ENCODE data around the gene GRID1. TPM values are rescaled to one million over a fixed set of nuclear protein-coding genes. Genes with fewer than 3 reads are reported as not detected.
A peak's percentile ranks its signal among the peaks of the same experiment; 100 is the strongest.
"Not testable (repeated sequence)": the region's sequence is repeated elsewhere in the genome, so short reads cannot be mapped to it uniquely, and the experiment has no call there.

Gene GRID1
- polyA plus RNA-seq, 1 donor from 2014 or later: not detected

DNA sequence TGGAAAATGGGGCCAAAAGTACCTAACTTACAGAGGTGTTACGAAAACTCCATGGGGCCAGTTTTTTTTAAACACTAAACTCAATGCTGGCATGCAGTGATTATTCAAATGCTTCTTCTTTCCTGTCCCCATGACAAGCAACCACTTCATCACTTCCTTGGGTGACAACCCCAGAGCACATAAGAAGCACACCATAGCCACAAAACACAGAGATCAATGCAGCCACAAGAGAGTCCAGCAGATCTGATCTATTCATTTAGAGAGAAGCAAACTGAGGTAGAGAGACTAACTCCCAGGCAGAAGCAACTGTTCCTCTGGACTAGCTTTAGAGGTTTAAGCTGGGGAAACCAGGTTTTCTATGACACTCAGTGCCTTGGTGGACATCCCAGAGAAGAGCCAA lies 180.0 kb downstream of the GRID1 start:
- peaks cover 18% of the 10 kb centered on the region for H3K27me3 Mint-ChIP-seq
- H3K4me3 Mint-ChIP-seq: no peak overlapping the region
- peaks cover 0 to 2% (median 0%) of the 10 kb centered on the region in 3 donors for H3K9me3 Mint-ChIP-seq
- no peak overlapping the region for H3K27ac Mint-ChIP-seq
- H3K36me3 Mint-ChIP-seq: no peaks in the 10 kb centered on the region
- no peaks in the 10 kb centered on the region for H3K4me1 Mint-ChIP-seq

DNA sequence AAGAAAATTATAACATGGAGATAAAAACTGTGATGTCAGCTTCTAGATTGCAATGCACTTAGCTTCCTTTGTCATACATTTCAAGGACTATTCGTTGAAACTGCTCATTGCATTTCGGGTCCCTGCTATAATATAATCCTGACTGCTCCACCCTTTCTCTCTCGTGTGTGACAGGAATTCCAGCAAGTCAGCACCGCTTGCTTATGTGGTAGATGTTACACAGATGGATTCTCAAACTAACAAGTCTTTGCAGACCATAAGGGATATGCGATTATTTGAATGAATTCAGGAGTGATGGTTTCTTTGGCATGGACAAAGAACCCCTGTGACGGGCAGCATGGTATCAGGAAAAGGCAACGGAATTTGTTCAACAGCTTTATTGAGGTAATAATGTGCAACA lies 184.0 kb downstream of the GRID1 start:
- Mint-ChIP-seq H3K4me1 (no peaks in the 10 kb centered on the region), H3K9me3 (peaks cover 0 to 2% (median 0%) of the 10 kb centered on the region in 3 donors), H3K27me3 (peaks cover 7% of the 10 kb centered on the region), H3K27ac (no peak overlapping the region), H3K36me3 (no peaks in the 10 kb centered on the region), H3K4me3 (no peak overlapping the region)

DNA sequence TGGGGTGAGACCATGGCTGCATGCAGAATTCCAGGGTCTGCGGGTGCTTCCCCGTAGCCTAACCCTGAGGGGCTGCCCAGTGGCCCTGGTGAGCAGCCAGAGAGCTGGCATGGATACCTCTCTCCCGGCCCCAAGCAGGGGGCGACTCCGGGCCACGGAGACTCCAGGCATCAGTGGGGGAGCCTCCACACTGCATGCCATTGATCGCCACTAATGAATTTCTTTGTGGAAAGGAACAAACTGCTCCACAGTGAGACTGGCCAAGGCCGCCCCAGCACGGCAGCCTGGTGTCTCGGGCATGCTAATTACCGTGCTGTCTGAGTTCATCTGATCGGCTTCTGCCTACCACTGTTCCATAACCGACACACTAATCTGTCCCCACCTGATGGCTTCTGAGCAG lies 184.4 kb downstream of the GRID1 start:
- Mint-ChIP-seq H3K27ac (no peak overlapping the region), H3K36me3 (no peaks in the 10 kb centered on the region), H3K9me3 (peaks cover 0 to 2% (median 0%) of the 10 kb centered on the region in 3 donors), H3K4me3 (no peak overlapping the region), H3K27me3 (peaks cover 3% of the 10 kb centered on the region), H3K4me1 (no peaks in the 10 kb centered on the region)

DNA sequence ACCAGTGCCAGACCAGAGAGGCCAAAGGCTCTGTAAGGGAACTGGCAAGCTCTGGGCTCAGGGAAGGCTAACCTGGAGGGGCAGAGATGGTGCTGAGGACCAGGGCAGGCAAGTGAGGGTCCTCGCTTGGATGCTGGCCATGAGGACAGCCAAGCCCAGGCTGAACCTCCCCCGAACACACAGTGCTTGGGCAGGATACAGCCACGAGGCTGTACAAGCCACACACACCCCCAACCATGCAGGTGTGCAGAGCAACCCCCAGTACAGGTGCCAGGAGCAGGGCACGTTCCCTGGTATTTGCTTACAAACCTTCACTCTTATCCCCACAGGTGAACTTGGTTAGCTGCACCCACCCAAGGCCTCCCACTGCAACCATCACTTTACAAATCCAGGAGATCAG lies 185.7 kb downstream of the GRID1 start:
- Mint-ChIP-seq H3K27me3 (peaks cover 1% of the 10 kb centered on the region), H3K4me3 (no peak overlapping the region), H3K4me1 (no peaks in the 10 kb centered on the region), H3K9me3 (no peaks in the 10 kb centered on the region), H3K27ac (no peak overlapping the region), H3K36me3 (no peaks in the 10 kb centered on the region)

DNA sequence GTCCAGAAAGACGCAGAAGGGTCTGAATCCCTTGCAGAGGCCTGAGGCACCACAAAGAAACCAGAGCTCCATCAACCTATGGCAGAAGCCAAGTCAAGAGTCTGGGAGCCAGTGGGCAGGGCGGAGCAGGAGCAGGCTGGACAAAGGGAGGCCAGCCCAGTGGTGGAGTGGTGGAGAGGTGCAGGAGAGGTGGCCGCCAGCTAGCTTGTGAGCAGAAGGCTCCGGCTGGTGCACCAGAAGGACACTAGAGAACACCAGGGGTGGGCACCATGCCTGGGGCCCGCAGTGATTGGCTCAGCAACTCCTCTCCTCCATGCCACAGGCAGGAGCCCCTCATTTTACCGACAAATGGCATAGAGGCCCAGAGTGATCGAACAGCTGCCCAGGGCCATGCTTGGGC lies 186.6 kb downstream of the GRID1 start:
- Mint-ChIP-seq H3K4me1 (no peaks in the 10 kb centered on the region), H3K36me3 (no peaks in the 10 kb centered on the region), H3K9me3 (no peaks in the 10 kb centered on the region), H3K4me3 (no peak overlapping the region), H3K27ac (no peak overlapping the region), H3K27me3 (peaks cover 1% of the 10 kb centered on the region)

DNA sequence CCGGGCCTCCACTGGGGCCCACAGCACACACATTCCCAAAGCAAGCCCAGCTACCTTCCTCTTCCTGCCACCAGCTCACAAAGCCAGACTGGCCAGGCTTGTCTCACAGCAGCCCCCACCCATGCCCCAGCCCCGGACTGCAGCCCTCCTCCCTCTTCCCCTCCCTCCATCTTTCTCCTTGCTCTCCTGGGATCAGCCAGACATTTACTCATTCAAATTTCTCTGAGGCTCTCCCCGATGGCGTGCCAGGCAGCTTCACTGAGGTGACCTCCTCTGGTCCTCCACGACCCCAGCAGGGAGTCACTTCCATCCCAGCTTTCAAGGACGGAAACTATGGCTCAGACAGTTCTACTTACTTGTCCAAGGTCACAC lies 187.5 kb downstream of the GRID1 start:
- Mint-ChIP-seq H3K4me1 (no peaks in the 10 kb centered on the region), H3K27me3 (peaks cover 1% of the 10 kb centered on the region), H3K27ac (no peak overlapping the region), H3K36me3 (no peaks in the 10 kb centered on the region), H3K4me3 (no peak overlapping the region), H3K9me3 (no peaks in the 10 kb centered on the region)

DNA sequence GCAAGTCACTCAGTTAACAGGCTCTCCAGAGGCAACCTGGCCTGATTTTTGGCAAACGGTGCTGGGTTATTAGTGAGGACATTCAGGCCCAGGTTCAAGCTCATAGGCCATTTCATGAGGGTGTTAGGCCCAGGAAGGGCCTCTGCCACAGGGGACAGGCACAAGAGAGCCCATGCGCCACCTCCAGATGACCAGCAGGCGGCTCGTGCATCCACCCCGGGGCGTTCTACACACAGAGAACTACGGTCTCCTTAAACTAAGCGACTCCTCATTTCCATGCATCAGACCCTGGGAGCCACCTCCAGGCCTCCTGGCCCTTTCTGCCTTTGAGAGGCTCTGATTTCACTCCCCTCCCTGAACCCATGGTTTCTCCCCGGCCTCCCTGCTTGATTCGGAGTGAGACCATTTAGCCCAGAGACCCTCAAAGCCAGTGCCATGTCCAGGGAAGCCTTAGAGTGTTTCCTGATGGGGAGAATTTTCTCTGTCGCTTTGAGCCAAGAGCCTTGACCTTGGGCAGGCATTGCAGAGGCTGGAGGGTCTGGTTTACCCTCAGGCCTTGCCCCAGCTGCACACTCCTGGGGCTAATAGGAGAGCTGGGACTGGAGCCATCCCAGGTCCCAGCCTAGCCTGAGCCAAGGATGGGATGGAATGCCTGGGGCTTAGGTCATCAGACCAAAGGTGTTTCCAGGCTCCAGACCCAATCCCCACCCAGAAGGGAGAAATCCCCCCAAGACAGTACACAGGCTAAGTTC lies 188.0 kb downstream of the GRID1 start:
- H3K4me3 Mint-ChIP-seq: peak overlapping the region in 1 of 4 donors; percentile 17
- H3K36me3 Mint-ChIP-seq: no peaks in the 10 kb centered on the region

DNA sequence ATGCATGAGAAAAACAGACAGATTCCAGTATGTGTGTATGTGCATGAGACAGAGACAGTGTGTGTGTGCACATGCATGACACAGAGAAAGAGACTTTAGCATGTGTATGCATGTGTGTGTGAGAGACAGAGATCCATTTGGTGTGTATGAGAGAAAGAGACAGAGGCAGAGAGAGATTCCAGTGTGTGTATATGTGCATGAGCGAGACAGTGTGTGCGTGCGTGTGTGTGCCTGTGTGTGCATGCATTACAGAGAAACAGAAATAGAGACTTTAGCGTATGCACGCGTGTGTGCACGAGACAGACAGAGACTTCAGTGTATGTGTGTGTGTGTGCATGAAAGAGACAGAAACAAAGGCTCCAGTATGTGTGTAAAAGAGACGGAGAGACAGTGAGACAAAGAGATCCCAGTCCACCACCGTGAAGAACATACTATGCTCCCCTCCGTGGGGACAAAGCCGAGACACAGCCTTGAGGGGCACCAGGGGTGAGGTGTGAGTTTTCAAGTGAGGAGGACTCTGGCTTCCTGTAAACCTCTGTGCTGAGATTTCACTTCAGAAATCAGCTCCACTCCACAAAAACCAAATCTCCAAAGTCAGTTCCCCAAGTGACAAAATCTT lies 188.9 kb downstream of the GRID1 start:
- Mint-ChIP-seq H3K9me3 (no peaks in the 10 kb centered on the region), H3K27ac (no peak overlapping the region), H3K4me3 (no peak overlapping the region), H3K27me3 (peaks cover 1% of the 10 kb centered on the region), H3K4me1 (no peaks in the 10 kb centered on the region), H3K36me3 (no peaks in the 10 kb centered on the region)

More for the DNA sequence above, 188.0 kb downstream of the GRID1 start:
- H3K27ac Mint-ChIP-seq: no peak overlapping the region
- no peaks in the 10 kb centered on the region for H3K9me3 Mint-ChIP-seq
- peaks cover 1% of the 10 kb centered on the region for H3K27me3 Mint-ChIP-seq
- H3K4me1 Mint-ChIP-seq: no peaks in the 10 kb centered on the region

DNA sequence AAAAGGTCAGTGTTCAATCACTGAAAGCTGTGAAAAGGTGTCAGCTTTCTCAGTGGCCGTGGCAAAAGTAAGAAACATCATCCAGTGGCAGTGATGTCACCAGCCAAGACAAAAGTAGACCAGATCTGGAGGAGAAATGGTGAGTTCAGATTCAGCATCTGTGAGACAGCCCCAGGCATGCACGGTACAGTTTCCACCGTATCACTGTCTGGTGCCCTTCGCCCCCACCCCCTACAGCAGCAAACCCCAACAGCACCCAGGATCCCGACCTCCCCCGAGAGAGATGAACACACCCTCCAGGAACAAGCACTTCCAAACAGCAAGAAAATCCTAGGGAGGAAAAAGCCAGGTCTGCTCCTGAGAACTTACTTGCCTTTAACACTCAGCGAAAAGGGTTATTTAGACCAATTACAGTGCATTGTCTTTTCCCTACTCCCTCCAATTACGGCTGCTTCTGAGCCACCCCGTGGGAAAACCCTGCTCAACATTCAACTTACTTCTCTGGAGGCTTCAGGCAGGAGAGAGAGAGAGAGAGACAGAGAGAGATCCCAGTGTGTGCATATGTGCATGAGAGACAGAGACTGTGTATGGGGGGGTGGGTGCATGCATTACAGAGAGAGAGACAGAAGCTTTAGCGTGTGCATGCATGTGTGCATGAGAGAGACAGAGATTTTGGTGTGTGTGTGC lies 189.6 kb downstream of the GRID1 start:
- no peaks in the 10 kb centered on the region for H3K36me3 Mint-ChIP-seq
- H3K9me3 Mint-ChIP-seq: no peaks in the 10 kb centered on the region
- no peak overlapping the region for H3K4me3 Mint-ChIP-seq
- H3K4me1 Mint-ChIP-seq: no peaks in the 10 kb centered on the region
- peaks cover 1% of the 10 kb centered on the region for H3K27me3 Mint-ChIP-seq
- no peak overlapping the region for H3K27ac Mint-ChIP-seq

DNA sequence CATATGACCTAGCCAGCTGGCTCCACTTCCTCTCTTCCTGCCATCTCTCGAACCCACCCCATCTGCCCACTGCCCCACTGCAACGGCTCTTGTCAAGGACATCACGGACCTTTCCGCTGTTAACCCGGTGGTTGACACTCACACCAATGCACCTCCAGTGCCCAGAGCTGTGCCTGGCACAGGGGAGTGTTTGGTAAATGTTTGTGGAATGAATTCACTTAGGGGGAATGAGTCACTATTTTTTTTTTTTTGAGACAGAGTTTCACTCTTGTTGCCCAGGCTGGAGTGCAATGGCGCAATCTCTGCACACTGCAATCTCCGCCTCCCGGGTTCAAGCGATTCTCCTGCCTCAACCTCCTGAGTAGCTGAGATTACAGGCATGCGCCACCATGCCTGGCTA lies 191.1 kb downstream of the GRID1 start:
- not testable (repeated sequence) for H3K36me3 Mint-ChIP-seq, H3K4me1 Mint-ChIP-seq, H3K4me3 Mint-ChIP-seq, H3K27me3 Mint-ChIP-seq, H3K9me3 Mint-ChIP-seq, H3K27ac Mint-ChIP-seq

DNA sequence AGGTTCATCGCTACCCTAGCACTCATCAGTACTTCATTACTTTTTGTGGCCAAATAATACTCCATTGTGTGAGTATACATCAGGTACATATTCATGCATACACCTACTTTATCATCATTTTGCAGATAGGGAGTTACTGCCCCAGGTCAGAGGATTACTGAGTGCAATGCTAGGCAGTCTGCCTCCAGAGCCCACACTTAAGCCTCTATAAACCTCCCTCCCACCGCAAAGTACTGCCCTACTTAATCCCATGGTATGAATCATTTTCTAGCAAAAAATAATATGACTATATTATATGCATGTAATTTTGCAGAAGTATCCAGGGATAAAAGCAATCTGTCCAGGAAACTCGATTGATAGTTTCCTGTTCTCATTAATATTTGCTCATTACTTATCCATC lies 194.3 kb downstream of the GRID1 start:
- H3K27me3 Mint-ChIP-seq: no peaks in the 10 kb centered on the region

DNA sequence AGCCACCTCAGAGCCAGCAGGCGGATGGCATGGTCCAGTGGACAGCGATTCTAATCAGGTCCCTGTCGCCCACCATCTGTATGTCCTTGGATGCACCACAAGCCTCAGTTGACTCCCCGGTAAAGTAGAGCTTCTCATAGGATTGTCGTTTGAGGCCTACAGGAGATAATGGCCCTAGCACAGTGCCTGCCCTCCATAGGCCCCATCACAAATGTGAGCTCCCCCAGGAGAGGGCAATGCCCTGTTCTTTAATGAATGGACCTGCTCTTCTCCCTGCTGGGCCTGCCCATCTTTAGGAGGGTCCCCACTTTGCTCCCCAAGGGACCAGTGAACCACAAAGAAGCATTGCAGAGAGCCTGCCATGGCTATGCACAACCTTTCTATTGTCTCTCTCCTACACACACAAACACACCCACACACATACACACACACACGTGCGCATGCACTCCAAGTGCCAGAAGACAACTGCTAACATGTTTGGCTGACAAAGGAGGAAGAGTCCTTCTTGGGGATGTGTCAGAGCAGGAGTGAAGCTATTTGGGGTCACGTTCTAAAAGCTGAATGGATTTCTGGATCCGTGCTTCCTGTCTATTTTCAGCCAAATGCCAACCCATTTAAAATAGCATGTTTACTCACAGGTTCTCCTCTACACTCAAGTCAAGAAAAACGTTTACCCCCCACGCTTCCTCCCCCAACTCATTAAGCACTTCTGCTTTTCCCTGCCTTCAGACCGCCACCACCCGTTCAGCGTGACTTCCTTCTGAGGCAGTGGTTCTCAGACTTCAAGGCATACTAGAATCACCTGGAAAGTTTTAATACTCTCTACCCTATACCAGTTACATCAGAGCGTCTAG lies 196.1 kb downstream of the GRID1 start:
- no peaks in the 10 kb centered on the region for H3K9me3 Mint-ChIP-seq
- peaks cover 7 to 9% (median 8%) of the 10 kb centered on the region in 3 donors for H3K4me1 Mint-ChIP-seq
- H3K4me3 Mint-ChIP-seq: no peak overlapping the region
- H3K27me3 Mint-ChIP-seq: no peaks in the 10 kb centered on the region
- H3K27ac Mint-ChIP-seq: no peak overlapping the region
- no peaks in the 10 kb centered on the region for H3K36me3 Mint-ChIP-seq

More for the DNA sequence above, 194.3 kb downstream of the GRID1 start:
- H3K27ac Mint-ChIP-seq: no peak overlapping the region
- no peak overlapping the region for H3K4me3 Mint-ChIP-seq
- no peaks in the 10 kb centered on the region for H3K36me3 Mint-ChIP-seq
- peaks cover 7 to 9% (median 8%) of the 10 kb centered on the region in 3 donors for H3K4me1 Mint-ChIP-seq
- H3K9me3 Mint-ChIP-seq: no peaks in the 10 kb centered on the region

DNA sequence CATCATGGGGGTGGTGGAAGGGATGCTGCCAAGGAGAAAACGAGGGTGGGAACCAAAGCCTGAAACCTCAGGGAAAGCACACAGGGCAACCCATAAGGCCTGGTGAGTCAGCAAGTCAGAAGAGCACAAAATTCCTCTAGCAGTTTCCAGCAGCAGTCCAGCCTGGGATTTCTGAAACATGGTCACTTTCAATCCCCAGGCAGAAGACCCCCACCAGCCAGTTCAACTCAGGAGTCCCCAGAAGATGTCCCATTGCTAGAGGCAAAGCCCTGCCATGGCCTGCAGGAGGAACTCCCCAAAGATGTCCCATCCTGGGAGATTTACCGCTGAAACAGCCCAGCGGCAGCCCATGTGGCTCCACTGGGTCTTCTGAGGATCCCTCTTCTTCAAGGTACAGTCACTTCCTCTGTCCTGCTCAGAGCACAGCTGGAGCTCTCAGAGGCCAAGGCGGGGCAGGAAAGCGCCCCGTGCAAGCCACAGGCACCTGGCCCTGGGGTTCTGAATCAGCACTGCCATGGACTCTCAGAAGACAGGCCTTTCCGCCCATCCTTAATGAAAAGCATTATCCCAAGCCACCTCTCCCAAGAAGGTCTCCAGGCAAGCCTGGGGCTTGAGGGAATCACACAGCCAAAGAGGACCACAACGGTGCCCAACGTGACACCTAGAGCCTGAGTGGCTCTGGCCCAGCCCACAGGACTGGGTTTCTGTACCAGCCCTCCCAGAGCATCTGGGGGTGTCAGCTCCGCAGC lies 196.9 kb downstream of the GRID1 start:
- Mint-ChIP-seq H3K4me1 (peaks cover 7 to 9% (median 8%) of the 10 kb centered on the region in 3 donors), H3K27me3 (no peaks in the 10 kb centered on the region), H3K9me3 (no peaks in the 10 kb centered on the region), H3K4me3 (no peak overlapping the region), H3K36me3 (no peaks in the 10 kb centered on the region), H3K27ac (no peak overlapping the region)

DNA sequence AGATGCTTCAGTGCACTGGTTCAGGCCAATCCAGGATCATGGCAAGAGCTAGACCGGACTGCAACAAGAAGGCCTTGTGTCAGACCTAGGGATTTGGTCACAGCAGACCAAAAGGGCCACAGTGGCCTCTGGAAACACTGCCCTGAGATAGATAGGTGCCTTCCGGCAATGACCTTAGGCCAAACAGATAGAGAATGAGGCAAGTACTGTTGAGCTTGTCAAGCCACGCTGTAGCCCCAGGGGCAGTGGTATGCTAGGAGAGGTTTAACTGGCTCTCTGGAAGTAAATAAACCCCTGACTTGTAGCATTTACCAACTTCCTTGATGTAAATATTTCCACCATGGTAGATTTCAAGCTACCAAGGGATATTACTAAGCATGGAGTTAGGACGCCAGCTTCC lies 197.5 kb downstream of the GRID1 start:
- H3K36me3 Mint-ChIP-seq: no peaks in the 10 kb centered on the region
- H3K9me3 Mint-ChIP-seq: no peaks in the 10 kb centered on the region
- no peak overlapping the region for H3K4me3 Mint-ChIP-seq
- no peak overlapping the region for H3K27ac Mint-ChIP-seq
- no peaks in the 10 kb centered on the region for H3K27me3 Mint-ChIP-seq
- H3K4me1 Mint-ChIP-seq: peaks cover 7 to 9% (median 8%) of the 10 kb centered on the region in 3 donors
